Thoracic aorta (tissue), 2 donors: ENCODE data around the gene CABCOCO1. TPM values are rescaled to one million over a fixed set of nuclear protein-coding genes. Genes with fewer than 3 reads are reported as not detected.
A peak's percentile ranks its signal among the peaks of the same experiment; 100 is the strongest.

Source experiments
- ATAC-seq: fragments of 150-250 bp; one replicate; pipeline ENCODE4 v1.8.0; 2017; ENCODE audit warnings: low read depth; ENCODE audit not compliant: insufficient number of reproducible peaks, low FRiP score
- DNase-seq: peaks from one replicate; pipeline ENCODE4 v3.0.0-alpha.2; 2020; ENCODE audit warnings: low spot score
- H3K27ac ChIP-seq, 2 donors: fragments of 200-600 bp; sonication (generic); 1 replicate in 1 of 2; 2 replicates in 1 of 2; pipeline ENCODE4 v1.5.1; 2016; ENCODE audit warnings: mild to moderate bottlenecking in 2 of 2, moderate library complexity in 2 of 2
- H3K27me3 ChIP-seq: fragments of 200-600 bp; sonication (generic); replicated peaks from 2 replicates; pipeline ENCODE4 v1.6.0; 2016; ENCODE audit warnings: mild to moderate bottlenecking; ENCODE audit not compliant: insufficient read depth
- H3K36me3 ChIP-seq: fragments of 200-600 bp; sonication (generic); one replicate; pipeline ENCODE4 v1.5.1; 2016
- H3K4me1 ChIP-seq, 2 donors: fragments of 200-600 bp; sonication (generic); 1 replicate in 1 of 2; 2 replicates in 1 of 2; pipeline versions ENCODE4 v1.5.1 to v1.6.0; 2016; ENCODE audit warnings: low read depth in 2 of 2, mild to moderate bottlenecking in 1 of 2; ENCODE audit not compliant: control insufficient read depth in 1 of 2
- H3K4me3 ChIP-seq: fragments of 200-600 bp; sonication (generic); 2 replicates; pipeline ENCODE4 v1.5.1; 2016; ENCODE audit warnings: mild to moderate bottlenecking
- H3K9me3 ChIP-seq: fragments of 200-600 bp; sonication (generic); 2 replicates; pipeline ENCODE4 v1.5.1; 2016
- total RNA-seq, 2 donors: library from RNA; depleted of rRNA; stranded (reverse); fragments of >200 nt; gene quantifications; one replicate each; pipeline versions ENCODE4 v1.1.0 to v1.2.3, GENCODE V29; 2016
- TF ChIP-seq, protein P1 (sequence below): fragments of 200-600 bp; sonication (generic); IDR thresholded peaks from one replicate; pipeline ENCODE4 v1.5.1; 2019; ENCODE audit warnings: antibody characterized with exemption

The CABCOCO1 gene
- total RNA-seq, 2 donors from 2014 or later: 1.1 TPM; not detected in 1

DNA sequence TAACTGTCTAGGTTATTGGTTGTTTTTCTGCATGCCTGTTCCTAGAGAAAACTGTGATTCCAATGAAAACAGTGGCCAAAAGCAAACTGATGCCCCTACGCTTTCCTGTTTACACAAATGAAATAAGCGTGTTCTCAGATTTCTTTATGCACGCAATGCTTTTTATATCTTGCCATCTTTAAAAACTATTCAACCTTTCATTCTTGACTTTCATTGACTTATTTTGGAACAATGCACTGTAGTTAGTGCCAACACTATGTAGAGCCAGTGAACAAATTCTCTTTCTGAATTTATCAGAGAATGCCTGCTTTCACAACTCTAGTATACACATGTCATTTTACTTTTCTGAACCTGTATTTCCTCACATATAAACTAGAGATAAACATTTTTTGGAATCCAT, 86.6 kb downstream of the CABCOCO1 start:
- TF ChIP-seq, protein P1, sequence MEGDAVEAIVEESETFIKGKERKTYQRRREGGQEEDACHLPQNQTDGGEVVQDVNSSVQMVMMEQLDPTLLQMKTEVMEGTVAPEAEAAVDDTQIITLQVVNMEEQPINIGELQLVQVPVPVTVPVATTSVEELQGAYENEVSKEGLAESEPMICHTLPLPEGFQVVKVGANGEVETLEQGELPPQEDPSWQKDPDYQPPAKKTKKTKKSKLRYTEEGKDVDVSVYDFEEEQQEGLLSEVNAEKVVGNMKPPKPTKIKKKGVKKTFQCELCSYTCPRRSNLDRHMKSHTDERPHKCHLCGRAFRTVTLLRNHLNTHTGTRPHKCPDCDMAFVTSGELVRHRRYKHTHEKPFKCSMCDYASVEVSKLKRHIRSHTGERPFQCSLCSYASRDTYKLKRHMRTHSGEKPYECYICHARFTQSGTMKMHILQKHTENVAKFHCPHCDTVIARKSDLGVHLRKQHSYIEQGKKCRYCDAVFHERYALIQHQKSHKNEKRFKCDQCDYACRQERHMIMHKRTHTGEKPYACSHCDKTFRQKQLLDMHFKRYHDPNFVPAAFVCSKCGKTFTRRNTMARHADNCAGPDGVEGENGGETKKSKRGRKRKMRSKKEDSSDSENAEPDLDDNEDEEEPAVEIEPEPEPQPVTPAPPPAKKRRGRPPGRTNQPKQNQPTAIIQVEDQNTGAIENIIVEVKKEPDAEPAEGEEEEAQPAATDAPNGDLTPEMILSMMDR: no peak
- Histone ChIP-seq H3K27me3 (no peaks in the 10 kb centered on the region), H3K27ac (peak overlapping the region; percentile 6 to 33), H3K36me3 (no peaks in the 10 kb centered on the region), H3K4me3 (no peak overlapping the region), H3K9me3 (peaks cover 2% of the 10 kb centered on the region), H3K4me1 (peaks cover 27 to 45% of the 10 kb centered on the region in 2 donors)
- no peak for ATAC-seq
- no peak for DNase-seq

DNA sequence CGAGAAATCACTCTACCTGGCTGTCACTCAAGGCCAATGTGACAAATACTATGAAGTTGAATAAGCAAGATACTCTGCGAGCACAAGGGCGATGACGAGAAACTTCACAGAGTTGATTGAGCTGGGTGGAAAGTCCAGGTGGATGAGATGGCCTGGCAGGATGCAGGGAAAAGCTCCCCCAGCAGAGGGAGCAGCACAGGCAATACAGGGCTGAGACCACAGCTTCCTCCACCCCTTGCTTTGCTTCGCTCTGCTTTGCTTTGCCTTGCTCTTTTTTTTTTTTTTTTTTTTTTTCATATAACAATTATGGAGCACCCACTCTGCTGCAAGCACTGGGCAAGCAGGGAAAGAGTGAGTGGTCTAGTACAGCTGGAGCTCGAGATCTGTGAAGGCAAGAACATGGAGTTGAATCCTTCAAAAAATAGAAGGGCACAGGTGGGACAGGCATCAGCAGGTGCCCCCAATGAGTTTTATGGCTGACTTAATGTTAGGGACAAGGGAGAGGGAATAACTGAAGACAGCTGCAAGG, 88.3 kb downstream of the CABCOCO1 start:
- peak overlapping the region in 1 of 2 donors; percentile 65 for H3K27ac ChIP-seq
- no peaks in the 10 kb centered on the region for H3K36me3 ChIP-seq
- no peak for ATAC-seq

DNA sequence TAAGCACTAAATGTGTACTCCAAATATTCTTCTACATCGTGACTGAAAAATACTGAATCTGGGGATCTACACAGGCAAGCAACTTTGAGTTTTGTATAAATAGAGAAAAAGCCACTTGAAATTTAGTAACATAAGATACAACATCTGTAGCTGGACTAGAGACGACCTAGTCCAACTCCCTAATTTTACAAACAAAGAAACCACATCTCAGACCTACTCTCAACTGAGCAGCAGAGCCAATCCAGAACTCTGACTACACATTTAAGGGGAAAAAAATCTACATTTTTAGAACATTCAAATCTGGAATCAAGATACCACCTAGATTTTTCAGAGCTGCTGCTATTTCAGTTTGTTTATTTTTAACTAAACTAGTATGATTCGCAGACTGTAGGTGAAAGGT, 88.9 kb downstream of the CABCOCO1 start:
- Histone ChIP-seq H3K36me3 (no peaks in the 10 kb centered on the region), H3K4me1 (peaks cover 27 to 45% of the 10 kb centered on the region in 2 donors), H3K9me3 (no peaks in the 10 kb centered on the region), H3K27ac (peak overlapping the region; percentile 39 to 65), H3K4me3 (peak overlapping the region; percentile 40), H3K27me3 (no peaks in the 10 kb centered on the region)
- DNase-seq (no peak), ATAC-seq (no peak)
- TF ChIP-seq, protein P1: no peak

More for the DNA sequence above, 88.3 kb downstream of the CABCOCO1 start:
- no peak for DNase-seq
- no peaks in the 10 kb centered on the region for H3K27me3 ChIP-seq
- H3K4me1 ChIP-seq: peaks cover 27 to 45% of the 10 kb centered on the region in 2 donors
- TF ChIP-seq, protein P1: peak; percentile 38
- H3K9me3 ChIP-seq: no peaks in the 10 kb centered on the region
- H3K4me3 ChIP-seq: no peak overlapping the region

DNA sequence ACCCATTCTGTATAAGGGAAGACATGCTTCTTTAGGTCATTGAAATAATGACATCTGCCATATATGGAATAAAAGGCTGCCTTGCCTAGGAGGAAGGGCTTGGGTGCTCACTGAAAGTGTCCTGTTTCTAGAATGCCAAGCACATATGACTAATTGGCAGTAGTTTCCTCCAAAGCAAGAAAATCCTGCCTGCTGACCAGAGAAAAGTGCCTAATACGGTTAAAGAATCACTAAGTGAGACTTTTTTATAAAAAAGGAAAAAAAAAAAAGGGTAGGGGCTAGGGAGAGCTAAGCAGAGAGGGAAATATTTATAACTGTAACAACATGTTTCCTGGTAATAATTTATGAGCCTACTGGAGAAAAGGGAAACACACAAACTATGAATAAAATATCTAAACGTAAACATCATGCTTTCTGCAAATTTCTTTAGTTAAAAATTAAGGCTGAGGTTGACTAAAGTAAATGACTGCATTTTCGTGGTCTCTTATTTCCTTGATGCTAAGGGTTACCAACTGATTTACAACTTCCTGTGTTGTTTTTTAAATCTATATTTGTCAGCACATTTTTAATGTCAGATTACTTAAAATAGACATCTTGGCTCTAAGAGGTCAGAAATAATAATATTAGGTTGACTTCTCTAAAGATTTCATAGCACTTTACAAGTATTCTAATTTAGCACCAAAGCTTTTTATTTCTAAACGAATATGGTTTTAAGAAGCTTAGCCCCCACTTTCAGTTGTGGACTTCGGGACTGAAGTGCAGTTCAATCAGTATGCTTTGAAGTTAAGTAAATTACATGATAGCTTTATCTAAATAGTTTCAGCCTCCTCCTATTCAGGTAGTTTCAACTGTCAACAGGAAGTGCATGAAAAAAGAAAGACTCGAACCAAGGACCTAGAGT, 89.6 kb downstream of the CABCOCO1 start:
- H3K27me3 ChIP-seq: no peaks in the 10 kb centered on the region
- H3K4me3 ChIP-seq: peak overlapping the region; percentile 40
- TF ChIP-seq, protein P1: no peak
- no peak for DNase-seq
- no peaks in the 10 kb centered on the region for H3K36me3 ChIP-seq
- H3K9me3 ChIP-seq: no peaks in the 10 kb centered on the region
- peak; percentile 41 for ATAC-seq
- peak overlapping the region; percentile 39 to 65 for H3K27ac ChIP-seq
- H3K4me1 ChIP-seq: peaks cover 27 to 45% of the 10 kb centered on the region in 2 donors

DNA sequence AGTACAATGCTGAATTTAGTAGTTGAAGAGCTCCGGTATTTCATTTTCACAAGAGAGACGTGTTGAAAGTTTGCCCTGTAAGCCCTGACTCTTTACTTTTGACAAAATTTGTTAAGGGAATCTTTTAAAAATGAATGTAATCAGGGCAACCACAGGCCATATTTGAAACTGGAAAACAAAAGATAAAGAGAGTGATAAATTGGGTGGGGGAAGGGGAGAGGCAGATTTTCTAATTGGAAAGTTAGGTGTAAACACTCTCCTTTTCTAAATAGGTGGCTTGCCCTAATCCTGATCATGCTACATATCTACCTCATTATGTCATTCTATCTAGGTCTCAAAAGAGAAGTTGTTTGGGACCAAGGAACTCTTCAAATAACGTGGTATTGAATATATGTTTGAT, 90.7 kb downstream of the CABCOCO1 start:
- Histone ChIP-seq H3K27me3 (no peaks in the 10 kb centered on the region), H3K36me3 (no peaks in the 10 kb centered on the region), H3K4me3 (no peak overlapping the region), H3K27ac (no peak overlapping the region), H3K9me3 (no peaks in the 10 kb centered on the region), H3K4me1 (peaks cover 27 to 45% of the 10 kb centered on the region in 2 donors)
- DNase-seq: no peak
- TF ChIP-seq, protein P1: no peak
- ATAC-seq: no peak
